GM12878 (cell line): ENCODE measurements around the gene TMEM109. TPM values are rescaled to one million over a fixed set of nuclear protein-coding genes. Genes with fewer than 3 reads are reported as not detected.

Experiments used
- CHD1 ChIP-seq: IDR thresholded peaks from 2 replicates; pipeline ENCODE4 v1.6.1; 2012; ENCODE audit warnings: low read depth, low read length, improper control_type of control experiment
- EP300 ChIP-seq, 2 experiments: fragments of 150-350 bp in 1 of 2; IDR thresholded peaks; 2 replicates each; pipeline ENCODE4 v1.6.1; 2011 to 2012; ENCODE audit warnings: low read depth in 2 of 2, low read length in 2 of 2, borderline replicate concordance in 1 of 2, improper control_type of control experiment in 1 of 2, inconsistent platforms in 1 of 2; ENCODE audit not compliant: control insufficient read depth in 1 of 2
- GATAD2B ChIP-seq: fragments of 450-650 bp; conservative IDR thresholded peaks from 2 replicates; pipeline ENCODE4 v1.6.1; 2017; ENCODE audit warnings: low read depth, mild to moderate bottlenecking, moderate library complexity
- NR2C1 ChIP-seq: fragments of 450-650 bp; IDR thresholded peaks from 2 replicates; pipeline ENCODE4 v1.6.1; 2017; ENCODE audit warnings: antibody characterized with exemption, mild to moderate bottlenecking, moderate library complexity
- NR2C2 ChIP-seq: IDR thresholded peaks from 2 replicates; pipeline ENCODE4 v1.6.1; 2011; ENCODE audit warnings: borderline replicate concordance, low read depth; ENCODE audit not compliant: control insufficient read depth, insufficient read length
- RELA ChIP-seq: fragments of 450-650 bp; IDR thresholded peaks from 2 replicates; pipeline ENCODE4 v1.8.0; 2014; ENCODE audit warnings: borderline replicate concordance; ENCODE audit not compliant: partially characterized antibody
- SRF ChIP-seq, 2 experiments: IDR thresholded peaks; 2 replicates each; pipeline ENCODE4 v1.6.1; 2011; ENCODE audit warnings: low read depth in 2 of 2, low read length in 2 of 2, mild to moderate bottlenecking in 1 of 2, moderate library complexity in 1 of 2
- STAT3 ChIP-seq: IDR thresholded peaks from 2 replicates; pipeline ENCODE4 v1.6.1; 2011; ENCODE audit warnings: low read depth, low read length, improper control_type of control experiment
- ZNF217 ChIP-seq: fragments of 450-650 bp; IDR thresholded peaks from 2 replicates; pipeline ENCODE4 v1.6.1; 2017; ENCODE audit warnings: antibody characterized with exemption, mild to moderate bottlenecking
- polyA plus RNA-seq, 11 experiments: library from polyadenylated mRNA; depleted of rRNA in 4 of 11; unstranded in 6 of 11; stranded (reverse) in 5 of 11; fragments of >200 nt; fragmentation: Nextera tagmentation in 4 of 11; fragmentation: Illumina TruSeq in 1 of 11; extraction: Ambion mirVana in 4 of 11; extraction: Trizol in 1 of 11; gene quantifications; 1 replicate in 1 of 11; 2 replicates in 10 of 11; pipeline versions ENCODE4 v1.2.1 to v1.2.3, GENCODE V29; 2011 to 2016; ENCODE audit warnings: inconsistent platforms in 2 of 11, missing spikeins in 2 of 11, low read depth in 1 of 11
- total RNA-seq, 4 experiments: library from RNA; depleted of rRNA in 3 of 4; stranded (reverse); fragments of >200 nt in 3 of 4; fragmentation: Illumina TruSeq in 1 of 4; extraction: Trizol in 1 of 4; gene quantifications; 2 replicates each; pipeline versions ENCODE4 v1.2.1 to v1.2.3, GENCODE V29; 2013 to 2021
- TF ChIP-seq, protein P1 (sequence below): fragments of 450-650 bp; IDR thresholded peaks from 2 replicates; pipeline ENCODE4 v1.6.1; 2017; ENCODE audit warnings: antibody characterized with exemption, mild to moderate bottlenecking, moderate library complexity
- TF ChIP-seq, protein P2 (sequence below): fragments of 450-650 bp; IDR thresholded peaks from 2 replicates; pipeline ENCODE4 v1.6.1; 2017; ENCODE audit warnings: mild to moderate bottlenecking
- TF ChIP-seq, protein P3 (sequence below): IDR thresholded peaks from 2 replicates; pipeline ENCODE4 v1.6.1; 2011; ENCODE audit warnings: low read depth, mild to moderate bottlenecking, low read length, moderate library complexity, borderline replicate concordance; ENCODE audit errors: extremely low read depth
- TF ChIP-seq, protein P4 (sequence below): fragments of 450-650 bp; IDR thresholded peaks from 2 replicates; pipeline ENCODE4 v1.6.1; 2017; ENCODE audit warnings: mild to moderate bottlenecking, moderate library complexity
- TF ChIP-seq, protein P5 (sequence below): IDR thresholded peaks from 2 replicates; pipeline ENCODE4 v1.6.1; 2012; ENCODE audit warnings: mild to moderate bottlenecking, low read depth, low read length

The TMEM109 gene
- total and polyA plus RNA-seq, 10 of the 15 experiments (the other 5 are each of a cell fraction or from before 2014, with no cell fraction given), result 21.9 to 199 (median 85.2) TPM

DNA sequence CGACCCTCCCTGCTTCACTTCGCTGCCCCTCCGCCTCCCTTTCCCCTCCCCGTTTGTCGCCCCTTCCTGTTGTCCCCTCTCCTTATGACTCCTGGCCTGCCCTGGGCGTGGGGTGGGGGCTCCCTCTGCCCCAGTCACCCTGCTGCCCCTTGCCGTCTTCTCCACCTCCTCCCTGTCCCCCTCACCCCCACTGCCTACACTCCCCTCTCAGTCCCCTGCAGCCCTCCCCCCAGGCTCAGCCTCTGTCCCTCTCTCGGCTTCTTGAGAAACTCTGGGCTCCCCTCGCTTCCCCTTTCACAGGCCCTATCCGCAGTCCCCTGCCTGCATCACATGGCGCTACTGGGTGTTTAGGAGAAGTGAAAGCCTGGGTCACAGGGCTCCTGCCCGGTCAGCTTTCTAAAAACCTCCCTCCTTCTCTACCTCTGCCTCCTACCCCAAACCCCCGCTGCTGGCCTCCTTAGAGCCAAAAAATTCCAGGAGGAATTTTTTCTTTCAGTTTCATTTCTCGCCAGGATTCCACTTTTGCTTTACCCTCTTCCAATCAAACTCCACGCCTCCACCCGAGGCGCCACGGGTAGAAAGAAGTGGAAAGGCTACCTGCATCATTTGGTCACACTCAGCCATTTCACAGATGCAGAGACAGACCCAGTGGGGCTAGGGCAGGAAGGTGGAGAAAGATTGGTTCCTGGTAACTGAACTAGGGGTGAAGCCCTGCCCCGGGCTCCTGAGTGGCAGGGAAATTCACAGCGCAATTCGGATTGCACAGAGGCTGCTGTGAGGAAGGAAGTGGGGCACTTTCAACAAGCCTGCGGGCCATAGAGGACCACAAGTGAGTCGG lies 38.2 kb downstream of the TMEM109 start, which contains the start of gene SLC15A3 (continued):
- TF ChIP-seq, protein P1, sequence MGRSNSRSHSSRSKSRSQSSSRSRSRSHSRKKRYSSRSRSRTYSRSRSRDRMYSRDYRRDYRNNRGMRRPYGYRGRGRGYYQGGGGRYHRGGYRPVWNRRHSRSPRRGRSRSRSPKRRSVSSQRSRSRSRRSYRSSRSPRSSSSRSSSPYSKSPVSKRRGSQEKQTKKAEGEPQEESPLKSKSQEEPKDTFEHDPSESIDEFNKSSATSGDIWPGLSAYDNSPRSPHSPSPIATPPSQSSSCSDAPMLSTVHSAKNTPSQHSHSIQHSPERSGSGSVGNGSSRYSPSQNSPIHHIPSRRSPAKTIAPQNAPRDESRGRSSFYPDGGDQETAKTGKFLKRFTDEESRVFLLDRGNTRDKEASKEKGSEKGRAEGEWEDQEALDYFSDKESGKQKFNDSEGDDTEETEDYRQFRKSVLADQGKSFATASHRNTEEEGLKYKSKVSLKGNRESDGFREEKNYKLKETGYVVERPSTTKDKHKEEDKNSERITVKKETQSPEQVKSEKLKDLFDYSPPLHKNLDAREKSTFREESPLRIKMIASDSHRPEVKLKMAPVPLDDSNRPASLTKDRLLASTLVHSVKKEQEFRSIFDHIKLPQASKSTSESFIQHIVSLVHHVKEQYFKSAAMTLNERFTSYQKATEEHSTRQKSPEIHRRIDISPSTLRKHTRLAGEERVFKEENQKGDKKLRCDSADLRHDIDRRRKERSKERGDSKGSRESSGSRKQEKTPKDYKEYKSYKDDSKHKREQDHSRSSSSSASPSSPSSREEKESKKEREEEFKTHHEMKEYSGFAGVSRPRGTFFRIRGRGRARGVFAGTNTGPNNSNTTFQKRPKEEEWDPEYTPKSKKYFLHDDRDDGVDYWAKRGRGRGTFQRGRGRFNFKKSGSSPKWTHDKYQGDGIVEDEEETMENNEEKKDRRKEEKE, result no peak
- TF ChIP-seq GATAD2B (peak; percentile 66; the same call in 1 of the 2 replicates), SRF (IDR thresholded peaks at IDR 0.05; ENCODE audit: low read depth in 2 of 2, low read length in 2 of 2) (0 out of 4 replicates have a peak, but pooled peaks of 1 of the 2 experiments have one; percentile 35), CHD1 (0 out of 2 replicates have a peak, but pooled peaks have one; percentile 25), NR2C1 (0 out of 2 replicates have a peak, but pooled peaks have one; percentile 26), STAT3 (no peak), ZNF217 (no peak), EP300 (IDR thresholded peaks at IDR 0.05; ENCODE audit: borderline replicate concordance in 1 of 2, control insufficient read depth in 1 of 2, low read depth in 2 of 2, low read length in 2 of 2) (0 out of 4 replicates have a peak, but pooled peaks of 1 of the 2 experiments have one; percentile 23), RELA (no peak), NR2C2 (no peak)
- TF ChIP-seq, protein P2, sequence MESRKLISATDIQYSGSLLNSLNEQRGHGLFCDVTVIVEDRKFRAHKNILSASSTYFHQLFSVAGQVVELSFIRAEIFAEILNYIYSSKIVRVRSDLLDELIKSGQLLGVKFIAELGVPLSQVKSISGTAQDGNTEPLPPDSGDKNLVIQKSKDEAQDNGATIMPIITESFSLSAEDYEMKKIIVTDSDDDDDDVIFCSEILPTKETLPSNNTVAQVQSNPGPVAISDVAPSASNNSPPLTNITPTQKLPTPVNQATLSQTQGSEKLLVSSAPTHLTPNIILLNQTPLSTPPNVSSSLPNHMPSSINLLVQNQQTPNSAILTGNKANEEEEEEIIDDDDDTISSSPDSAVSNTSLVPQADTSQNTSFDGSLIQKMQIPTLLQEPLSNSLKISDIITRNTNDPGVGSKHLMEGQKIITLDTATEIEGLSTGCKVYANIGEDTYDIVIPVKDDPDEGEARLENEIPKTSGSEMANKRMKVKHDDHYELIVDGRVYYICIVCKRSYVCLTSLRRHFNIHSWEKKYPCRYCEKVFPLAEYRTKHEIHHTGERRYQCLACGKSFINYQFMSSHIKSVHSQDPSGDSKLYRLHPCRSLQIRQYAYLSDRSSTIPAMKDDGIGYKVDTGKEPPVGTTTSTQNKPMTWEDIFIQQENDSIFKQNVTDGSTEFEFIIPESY, result no peak
- TF ChIP-seq, protein P3, sequence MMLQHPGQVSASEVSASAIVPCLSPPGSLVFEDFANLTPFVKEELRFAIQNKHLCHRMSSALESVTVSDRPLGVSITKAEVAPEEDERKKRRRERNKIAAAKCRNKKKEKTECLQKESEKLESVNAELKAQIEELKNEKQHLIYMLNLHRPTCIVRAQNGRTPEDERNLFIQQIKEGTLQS, result no peak
- TF ChIP-seq, protein P4, sequence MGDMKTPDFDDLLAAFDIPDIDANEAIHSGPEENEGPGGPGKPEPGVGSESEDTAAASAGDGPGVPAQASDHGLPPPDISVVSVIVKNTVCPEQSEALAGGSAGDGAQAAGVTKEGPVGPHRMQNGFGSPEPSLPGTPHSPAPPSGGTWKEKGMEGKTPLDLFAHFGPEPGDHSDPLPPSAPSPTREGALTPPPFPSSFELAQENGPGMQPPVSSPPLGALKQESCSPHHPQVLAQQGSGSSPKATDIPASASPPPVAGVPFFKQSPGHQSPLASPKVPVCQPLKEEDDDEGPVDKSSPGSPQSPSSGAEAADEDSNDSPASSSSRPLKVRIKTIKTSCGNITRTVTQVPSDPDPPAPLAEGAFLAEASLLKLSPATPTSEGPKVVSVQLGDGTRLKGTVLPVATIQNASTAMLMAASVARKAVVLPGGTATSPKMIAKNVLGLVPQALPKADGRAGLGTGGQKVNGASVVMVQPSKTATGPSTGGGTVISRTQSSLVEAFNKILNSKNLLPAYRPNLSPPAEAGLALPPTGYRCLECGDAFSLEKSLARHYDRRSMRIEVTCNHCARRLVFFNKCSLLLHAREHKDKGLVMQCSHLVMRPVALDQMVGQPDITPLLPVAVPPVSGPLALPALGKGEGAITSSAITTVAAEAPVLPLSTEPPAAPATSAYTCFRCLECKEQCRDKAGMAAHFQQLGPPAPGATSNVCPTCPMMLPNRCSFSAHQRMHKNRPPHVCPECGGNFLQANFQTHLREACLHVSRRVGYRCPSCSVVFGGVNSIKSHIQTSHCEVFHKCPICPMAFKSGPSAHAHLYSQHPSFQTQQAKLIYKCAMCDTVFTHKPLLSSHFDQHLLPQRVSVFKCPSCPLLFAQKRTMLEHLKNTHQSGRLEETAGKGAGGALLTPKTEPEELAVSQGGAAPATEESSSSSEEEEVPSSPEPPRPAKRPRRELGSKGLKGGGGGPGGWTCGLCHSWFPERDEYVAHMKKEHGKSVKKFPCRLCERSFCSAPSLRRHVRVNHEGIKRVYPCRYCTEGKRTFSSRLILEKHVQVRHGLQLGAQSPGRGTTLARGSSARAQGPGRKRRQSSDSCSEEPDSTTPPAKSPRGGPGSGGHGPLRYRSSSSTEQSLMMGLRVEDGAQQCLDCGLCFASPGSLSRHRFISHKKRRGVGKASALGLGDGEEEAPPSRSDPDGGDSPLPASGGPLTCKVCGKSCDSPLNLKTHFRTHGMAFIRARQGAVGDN, result no peak
- TF ChIP-seq, protein P5, sequence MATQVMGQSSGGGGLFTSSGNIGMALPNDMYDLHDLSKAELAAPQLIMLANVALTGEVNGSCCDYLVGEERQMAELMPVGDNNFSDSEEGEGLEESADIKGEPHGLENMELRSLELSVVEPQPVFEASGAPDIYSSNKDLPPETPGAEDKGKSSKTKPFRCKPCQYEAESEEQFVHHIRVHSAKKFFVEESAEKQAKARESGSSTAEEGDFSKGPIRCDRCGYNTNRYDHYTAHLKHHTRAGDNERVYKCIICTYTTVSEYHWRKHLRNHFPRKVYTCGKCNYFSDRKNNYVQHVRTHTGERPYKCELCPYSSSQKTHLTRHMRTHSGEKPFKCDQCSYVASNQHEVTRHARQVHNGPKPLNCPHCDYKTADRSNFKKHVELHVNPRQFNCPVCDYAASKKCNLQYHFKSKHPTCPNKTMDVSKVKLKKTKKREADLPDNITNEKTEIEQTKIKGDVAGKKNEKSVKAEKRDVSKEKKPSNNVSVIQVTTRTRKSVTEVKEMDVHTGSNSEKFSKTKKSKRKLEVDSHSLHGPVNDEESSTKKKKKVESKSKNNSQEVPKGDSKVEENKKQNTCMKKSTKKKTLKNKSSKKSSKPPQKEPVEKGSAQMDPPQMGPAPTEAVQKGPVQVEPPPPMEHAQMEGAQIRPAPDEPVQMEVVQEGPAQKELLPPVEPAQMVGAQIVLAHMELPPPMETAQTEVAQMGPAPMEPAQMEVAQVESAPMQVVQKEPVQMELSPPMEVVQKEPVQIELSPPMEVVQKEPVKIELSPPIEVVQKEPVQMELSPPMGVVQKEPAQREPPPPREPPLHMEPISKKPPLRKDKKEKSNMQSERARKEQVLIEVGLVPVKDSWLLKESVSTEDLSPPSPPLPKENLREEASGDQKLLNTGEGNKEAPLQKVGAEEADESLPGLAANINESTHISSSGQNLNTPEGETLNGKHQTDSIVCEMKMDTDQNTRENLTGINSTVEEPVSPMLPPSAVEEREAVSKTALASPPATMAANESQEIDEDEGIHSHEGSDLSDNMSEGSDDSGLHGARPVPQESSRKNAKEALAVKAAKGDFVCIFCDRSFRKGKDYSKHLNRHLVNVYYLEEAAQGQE, result no peak
